ENCODE measurements around the gene CFD.
"Not testable (repeated sequence)": the region's sequence is repeated elsewhere in the genome, so short reads cannot be mapped to it uniquely, and the experiment has no call there.

CFD gene

DNA sequence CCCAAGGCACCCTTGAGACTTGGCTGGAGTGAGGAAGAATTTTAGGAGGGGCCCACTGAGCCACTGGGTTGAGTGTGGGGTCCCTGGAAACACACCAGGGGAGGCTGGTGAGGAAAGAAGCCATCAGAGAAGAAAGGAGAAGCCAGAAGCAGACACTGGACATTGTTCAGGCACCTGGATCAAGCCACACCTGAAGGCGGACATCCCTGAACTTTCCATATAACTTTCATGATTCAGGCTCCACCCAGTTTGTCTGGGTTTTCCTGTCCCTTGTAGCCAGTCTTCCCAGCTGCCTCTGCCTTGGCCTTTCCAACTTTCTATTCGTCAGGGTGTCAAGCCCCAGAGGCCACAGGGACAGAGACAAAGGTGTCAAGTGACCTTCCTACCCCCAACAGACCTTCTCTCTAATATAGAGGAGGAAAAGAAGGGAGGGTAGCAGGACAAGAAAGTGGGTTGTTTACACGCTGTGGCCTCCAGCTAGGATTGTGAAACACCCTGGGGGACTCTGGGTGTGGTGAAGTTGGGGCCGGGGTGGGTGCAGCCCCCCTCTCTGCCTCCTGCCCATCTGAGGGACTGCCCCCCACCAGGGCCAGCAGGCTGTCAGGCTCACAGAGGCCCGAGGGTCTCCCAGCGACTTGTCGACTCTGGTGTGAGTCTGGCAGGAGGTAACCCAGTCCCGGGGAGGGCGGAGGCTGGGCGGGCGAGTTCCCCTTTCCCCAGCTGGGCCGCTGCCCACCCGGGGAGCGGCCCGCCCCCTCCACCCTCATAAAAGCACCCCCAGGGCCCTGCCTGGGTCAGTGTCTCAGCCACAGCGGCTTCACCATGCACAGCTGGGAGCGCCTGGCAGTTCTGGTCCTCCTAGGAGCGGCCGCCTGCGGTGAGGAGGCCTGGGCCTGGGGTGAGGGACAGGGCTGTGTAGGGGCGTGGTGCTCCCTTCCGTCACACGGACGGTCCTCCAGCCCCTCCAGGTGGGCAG is at the start of gene CFD:
Gene CFD (plus strand): TSS at position 797 of the 976 bp plus-strand sequence. CDS start 26 bp downstream, at position 823.
- DNase-seq (ENCODE audit: low read depth): no peak

DNA sequence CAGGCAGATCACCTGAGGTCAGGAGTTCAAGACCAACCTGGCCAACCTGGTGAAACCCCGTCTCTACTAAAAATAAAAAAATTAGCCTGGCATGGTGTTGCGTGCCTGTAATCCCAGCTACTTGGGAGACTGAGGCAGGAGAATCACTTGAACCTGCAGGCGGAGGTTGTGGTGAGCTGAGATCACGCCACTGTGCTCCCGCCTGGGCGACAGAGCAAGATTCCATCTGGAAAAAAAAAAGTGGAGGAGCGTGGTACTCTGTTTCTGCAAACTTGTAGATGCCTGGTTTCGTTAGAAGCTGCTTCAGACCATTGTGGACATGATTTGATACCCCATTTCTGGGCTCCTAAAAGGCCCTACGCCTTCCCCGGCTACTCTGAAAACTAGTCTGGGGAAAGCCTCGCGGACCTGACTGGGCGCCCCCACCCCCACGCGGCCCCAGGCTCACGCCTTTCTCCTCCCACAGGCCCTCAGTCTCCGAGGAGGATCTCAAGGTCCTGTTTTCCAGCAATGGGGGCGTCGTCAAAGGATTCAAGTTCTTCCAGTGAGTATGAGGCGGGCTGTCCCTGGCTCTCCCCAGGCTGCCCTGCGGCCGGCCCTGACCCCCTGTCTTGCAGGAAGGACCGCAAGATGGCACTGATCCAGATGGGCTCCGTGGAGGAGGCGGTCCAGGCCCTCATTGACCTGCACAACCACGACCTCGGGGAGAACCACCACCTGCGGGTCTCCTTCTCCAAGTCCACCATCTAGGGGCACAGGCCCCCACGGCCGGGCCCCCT is 49.2 kb upstream of the CFD start:
- no peak for DNase-seq (ENCODE audit: low read depth)

DNA sequence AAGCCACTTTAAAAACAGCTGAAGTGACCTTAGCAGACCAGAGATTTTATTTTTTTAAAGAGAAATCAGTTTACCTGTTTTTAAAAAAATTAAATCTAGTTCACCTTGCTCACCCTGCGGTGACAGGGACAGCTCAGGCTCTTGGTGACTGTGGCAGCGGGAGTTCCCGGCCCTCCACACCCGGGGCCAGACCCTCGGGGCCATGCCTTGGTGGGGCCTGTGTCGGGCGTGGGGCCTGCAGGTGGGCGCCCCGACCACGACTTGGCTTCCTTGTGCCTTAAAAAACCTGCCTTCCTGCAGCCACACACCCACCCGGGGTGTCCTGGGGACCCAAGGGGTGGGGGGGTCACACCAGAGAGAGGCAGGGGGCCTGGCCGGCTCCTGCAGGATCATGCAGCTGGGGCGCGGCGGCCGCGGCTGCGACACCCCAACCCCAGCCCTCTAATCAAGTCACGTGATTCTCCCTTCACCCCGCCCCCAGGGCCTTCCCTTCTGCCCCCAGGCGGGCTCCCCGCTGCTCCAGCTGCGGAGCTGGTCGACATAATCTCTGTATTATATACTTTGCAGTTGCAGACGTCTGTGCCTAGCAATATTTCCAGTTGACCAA is 48.5 kb upstream of the CFD start:
- DNase-seq (ENCODE audit: low read depth): no peak

DNA sequence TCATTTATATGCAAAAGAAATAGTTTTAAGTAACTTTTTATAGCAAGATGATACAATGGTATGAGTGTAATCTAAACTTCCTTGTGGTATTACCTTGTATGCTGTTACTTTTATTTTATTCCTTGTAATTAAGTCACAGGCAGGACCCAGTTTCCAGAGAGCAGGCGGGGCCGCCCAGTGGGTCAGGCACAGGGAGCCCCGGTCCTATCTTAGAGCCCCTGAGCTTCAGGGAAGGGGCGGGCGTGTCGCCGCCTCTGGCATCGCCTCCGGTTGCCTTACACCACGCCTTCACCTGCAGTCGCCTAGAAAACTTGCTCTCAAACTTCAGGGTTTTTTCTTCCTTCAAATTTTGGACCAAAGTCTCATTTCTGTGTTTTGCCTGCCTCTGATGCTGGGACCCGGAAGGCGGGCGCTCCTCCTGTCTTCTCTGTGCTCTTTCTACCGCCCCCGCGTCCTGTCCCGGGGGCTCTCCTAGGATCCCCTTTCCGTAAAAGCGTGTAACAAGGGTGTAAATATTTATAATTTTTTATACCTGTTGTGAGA is 47.9 kb upstream of the CFD start:
- no peak for DNase-seq (ENCODE audit: low read depth)

DNA sequence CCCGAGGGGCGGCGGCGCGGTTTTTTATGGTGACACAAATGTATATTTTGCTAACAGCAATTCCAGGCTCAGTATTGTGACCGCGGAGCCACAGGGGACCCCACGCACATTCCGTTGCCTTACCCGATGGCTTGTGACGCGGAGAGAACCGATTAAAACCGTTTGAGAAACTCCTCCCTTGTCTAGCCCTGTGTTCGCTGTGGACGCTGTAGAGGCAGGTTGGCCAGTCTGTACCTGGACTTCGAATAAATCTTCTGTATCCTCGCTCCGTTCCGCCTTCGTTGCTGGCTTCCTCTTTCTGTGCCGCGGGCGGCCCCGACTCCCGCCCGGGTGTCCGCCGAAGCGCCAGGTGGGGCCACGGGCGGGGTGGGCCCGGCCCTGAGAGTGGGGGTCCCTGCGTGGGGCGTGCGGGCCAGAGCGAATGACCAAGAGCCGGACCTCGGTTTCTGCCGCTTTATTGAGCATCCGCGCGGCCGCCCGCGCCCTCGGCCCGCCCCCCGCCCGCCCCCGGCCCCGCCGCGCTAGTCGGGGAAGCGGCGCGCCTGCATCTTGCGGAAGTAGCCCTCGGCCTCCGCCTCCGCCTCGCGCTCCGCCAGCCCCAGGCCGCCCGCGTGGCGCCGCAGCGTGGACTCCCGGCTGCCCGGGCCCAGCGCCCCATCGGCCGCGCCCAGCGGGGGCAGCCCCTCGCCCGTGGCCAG is 47.3 kb upstream of the CFD start:
- no peak for DNase-seq (ENCODE audit: low read depth)

DNA sequence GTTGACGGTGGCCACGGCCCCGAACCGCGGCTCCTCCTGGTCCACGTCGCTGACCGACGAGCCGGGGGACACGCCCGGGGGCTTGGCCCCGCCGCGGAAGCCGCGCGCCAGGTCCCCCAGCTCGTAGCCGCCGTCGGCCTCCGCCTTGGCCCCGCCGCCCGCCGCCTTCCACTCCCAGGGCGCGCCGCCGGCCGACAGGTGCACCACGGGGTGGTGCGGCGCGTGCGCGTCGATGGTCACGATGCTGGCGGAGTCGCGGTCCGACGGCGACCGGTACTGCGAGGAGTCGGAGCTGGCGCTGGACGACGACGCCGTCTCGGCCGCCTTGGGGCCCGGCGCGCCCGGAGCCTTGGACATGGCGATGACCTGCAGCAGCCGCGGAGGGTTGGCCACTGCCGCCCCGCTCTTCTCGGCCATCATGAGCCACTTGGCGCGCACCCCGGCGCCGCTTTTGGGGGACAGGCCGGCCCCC is 46.7 kb upstream of the CFD start:
- DNase-seq (ENCODE audit: low read depth): no peak

DNA sequence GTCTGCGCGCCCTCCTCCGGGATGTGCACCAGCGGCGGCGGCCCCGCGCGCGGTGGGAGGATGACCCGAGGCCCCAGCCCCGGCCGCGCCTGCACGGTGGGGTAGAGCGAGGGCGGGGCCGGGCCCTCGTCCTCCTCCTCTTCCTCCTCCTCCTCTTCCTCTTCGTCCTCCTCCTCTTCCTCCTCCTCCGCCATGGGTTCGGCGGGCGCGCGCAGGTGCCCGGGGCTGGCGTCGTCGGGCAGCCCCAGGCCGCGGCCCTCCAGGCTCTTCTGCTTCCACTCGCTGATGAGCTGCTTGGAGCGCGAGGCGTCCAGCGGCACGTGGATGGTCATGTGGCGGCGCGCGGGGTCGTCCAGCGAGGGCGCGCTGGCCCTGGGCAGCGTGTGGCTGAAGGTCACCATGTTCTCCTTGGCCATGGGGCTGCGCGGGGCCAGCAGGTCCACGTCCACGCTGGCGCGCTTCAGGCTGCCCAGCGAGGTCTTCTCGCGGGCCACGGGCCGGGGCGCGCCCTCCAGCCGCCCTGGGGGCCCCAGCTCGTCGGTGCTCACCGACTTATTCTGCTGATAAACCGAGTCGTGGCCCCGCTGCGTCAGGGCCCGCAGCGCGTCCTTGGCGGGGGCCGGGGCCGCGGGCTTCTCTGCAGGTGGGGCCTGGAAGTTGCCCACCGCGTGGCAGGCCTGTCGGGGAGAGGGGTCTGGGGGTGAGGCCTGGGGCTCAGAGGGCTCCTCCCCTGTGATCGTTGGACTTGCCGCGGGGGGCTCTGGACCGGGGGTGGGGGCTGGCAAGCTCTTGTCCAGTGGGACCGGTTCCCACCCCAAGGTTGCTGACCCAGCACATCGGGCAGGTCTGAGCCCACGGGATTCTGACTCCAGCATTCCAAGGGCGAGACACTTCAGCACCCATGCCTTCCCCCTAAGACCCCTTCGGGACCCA is 46.0 kb upstream of the CFD start:
- no peak for DNase-seq (ENCODE audit: low read depth)

DNA sequence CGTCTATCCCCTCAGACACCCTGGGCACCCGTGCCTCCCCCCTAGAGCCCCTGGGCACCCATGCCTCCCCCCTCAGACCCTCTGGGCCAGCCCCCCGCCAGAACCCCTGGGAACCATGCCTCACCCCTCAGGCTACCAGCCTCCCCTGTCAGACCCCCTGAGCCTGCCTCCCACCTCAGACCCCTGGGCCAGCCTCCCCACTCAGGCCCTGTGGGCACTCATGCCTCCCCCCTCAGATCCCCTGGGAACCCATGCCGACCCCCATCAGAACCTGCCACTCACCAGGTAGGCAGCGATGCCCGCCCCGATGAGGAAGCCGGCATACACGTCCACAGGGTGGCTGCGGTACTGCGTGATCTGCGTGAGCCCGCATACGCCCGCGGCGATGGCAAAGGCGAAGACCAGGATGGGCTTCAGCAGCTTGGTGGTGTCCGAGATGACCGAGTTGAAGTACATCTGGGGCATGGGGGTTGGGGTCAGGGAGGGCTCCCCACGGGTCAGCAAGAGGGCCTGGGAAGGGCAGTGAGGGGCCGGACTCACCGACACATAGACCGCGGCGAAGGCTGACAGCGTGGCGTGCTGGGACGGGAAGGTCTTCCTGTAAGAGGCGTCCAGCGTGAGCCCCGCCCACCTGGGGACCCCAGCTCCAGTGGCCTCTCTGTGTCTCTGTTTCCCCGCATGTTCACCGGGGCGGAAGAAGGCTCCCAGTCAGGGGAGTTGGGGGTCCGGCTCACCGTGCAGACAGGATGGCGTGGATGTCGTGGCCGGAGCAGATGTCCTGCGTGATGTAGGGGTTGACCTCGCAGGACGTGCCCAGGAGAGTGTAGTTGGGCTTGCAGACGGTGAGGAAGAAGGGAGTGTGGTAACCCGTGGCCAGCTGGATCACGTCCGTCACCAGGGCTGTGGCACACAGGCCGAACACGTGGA is 45.0 kb upstream of the CFD start:
- DNase-seq (ENCODE audit: low read depth): no peak

DNA sequence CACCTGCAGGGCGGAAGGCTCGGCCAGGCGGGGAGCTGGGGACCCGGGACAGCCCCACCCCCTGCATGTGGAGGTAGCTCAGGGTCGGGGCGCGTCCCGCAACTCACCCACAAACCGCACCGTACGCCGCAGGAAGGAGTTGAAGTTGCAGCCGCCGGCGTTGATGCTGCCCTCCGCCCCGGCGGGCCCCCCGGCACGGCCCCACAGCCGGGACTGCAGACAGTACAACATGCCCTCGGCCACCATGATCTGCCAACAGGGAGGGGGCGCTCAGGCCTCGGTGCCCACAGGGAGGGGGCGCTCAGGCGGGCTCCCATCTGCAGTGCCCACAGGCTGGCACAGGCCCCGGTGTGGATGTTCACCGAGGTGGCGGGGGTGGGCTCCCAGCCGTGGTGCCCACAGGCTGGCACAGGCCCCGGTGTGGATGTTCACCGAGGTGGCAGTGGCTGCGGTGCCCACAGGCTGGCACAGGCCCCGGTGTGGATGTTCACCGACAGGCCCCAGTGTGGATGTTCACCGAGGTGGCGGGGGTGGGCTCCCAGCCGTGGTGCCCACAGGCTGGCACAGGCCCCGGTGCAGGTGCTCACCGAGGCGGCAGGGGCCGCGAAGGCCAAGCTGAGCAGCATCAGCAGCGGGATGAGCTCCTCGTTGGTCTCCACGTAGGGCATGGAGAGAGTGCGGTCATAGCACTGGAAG is 44.2 kb upstream of the CFD start:
- DNase-seq (ENCODE audit: low read depth): no peak

DNA sequence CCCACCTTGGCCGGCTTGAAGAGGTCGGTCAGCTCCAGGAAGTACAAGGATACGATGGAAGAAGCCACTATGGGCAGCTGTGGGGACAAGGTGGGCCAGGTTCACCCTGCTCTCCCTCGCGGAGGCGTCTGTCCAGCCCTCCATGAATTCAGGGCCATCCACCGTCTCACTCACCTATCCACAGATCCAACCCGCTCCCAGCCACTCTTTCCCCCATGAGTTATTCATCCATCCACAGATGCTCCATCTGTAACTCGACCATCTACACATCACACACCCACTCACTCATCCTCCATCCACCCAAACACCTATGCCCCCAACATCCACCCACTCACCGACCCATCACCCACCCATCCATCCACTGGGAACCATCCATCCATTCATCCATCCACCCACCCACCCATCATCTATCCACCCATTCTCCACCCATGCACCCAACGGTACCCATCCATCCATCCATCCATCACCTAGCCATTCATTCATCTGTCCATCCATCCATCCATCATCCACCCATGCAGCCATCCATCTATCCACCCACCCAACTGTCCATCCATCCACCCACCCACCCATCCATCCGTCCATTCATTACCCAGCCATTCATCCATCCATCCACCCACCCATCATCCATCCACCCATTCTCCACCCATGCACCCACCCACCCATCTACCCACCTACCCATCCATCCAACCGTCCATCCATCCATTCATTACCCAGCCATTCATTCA is 43.5 kb upstream of the CFD start:
- no peak for DNase-seq (ENCODE audit: low read depth)

DNA sequence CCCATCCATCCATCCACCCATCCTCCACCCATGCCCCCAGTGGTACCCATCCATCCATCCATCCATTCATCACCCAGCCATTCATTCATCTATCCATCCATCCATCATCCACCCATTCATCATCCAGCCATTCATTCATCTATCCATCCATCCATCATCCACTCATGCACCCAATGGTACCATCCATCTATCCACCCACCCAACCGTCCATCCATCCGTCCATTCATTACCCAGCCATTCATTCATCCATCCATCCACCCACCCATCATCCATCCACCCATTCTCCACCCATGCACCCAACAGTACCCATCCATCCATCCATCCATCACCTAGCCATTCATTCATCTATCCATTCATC is 43.0 kb upstream of the CFD start:
- no peak for DNase-seq (ENCODE audit: low read depth)

DNA sequence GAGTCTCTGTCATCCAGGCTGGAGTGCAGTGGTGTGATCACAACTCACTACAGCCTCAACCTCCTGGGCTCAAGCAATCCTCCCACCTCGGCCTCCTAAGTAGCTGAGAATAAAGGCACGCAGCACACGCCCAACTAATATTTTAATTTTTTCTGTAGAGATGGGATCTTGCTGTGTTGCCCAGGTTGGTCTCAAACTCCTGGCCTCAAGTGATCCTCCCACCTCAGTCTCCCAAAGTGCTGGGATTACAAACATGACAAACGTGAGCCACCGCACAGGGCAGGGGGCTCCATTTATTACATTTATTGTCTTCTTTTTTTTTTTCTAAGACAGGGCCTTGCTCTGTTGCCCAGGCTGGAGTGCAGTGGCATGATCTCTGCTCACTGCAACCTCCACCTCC is 39.3 kb upstream of the CFD start:
- not testable (repeated sequence) for DNase-seq (ENCODE audit: low read depth)

DNA sequence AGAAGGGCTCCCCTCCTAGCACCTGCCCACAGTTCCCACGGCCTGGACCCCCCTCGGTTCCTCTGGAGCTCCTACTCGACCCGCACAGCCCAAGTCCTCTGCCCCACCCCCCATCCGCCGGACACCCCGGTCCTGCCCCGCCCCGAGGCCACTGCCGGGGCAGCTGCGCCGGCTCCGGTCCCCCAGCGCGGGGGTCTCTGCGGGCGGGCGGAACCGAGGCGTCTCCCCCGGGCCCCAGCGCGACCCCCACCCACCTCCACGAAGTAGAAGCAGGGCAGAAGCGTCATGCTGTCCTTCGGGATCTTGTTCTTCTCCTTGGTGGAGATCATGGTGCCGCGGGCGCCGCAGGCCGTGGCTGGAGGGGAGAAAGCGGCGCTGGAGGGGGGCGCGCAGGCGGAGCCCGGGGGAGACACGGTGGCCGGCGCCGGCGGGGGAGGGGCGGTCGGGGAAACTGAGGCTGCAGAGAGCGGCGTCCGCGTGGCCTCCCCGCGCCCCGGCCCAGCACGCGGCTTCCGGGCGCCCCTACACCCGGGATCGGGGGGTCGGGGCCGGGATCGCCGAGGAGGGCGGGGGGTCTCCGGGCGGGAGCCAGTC is 38.1 kb upstream of the CFD start:
- DNase-seq (ENCODE audit: low read depth): no peak

DNA sequence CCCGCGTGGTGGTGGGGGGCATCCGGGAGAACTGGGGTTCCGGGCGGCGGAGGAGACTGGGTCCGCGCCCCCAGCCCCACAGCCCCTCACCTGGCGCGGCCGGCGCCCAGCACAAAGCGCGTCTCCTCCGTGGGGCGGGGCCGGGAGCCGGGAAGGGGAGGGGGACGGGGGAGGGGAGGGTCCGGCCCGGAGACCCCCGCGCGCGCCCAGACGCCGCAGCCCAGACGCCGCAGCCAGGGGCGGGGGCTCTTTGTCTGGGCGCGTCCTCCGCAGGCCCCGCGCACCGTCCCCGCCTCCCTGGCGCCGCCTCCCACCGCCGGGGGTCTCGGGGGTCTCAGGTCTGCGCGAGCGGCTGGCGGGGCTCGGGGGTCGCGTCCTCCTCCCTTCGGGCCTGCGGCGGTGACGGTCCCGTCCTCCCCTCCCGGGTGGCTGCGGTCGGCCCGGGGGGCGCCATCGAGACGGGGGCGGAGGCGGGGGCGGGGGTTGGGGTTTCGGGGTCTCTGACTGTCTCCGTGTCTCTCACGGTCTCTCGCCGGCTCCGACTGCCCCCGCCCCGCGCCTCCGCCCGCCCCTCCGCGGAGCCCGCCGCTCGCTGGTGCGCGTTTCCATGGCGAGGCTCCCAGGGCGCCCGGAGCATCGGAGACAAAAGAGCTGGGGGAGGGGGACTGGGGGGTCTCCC is 37.5 kb upstream of the CFD start, which contains the start of gene PLPPR3:
Gene PLPPR3 (minus strand): TSS at position 131 of the 679 bp plus-strand sequence. CDS start 396 bp downstream, outside the sequence.
- no peak for DNase-seq (ENCODE audit: low read depth)

DNA sequence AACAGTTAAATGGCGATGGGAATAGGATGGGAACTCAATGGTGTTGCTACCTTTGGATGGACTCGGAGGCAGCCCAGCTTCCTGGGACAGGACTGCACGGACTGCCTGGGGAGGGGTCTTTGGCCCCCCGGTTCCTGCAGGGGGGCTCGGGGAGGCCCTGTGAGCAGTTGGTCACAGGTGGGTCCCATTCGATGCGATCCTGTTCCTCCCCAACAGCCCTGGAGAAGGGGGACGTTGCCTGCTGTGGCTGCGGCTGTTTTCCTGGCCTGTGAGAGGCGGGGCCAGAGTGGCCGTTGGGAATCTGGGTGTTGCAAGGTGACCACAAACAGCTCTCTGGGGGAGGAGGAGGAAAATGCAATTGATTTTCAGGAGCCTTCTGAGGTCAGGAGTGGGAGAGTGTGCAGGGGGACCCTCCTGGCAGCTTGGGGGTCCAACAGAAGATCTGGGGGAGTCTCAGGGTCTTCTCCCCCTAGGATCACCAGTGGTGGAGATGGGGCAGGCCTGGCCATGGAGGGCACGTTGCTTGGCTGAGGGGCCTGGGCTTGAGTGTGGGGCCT is 35.8 kb upstream of the CFD start:
- DNase-seq (ENCODE audit: low read depth): no peak

DNA sequence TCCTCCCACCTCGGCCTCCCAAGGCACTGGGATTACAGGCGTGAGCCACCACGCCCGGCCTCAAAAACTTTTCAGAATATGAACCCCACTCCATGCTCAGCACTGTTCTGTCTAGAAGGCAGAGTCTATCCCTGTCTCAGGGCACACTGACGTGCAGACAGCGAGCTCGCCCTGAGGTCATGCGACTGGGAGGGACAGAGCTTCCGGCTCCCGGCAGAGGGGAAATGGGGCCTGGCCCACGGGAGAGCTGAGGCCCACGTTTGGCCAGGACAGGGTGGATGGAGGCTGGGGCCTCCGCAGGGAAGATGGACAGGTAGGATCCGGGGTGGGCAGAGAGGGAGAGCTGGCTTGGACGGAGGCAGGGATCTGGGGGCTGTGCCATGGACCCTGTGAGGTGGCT is 34.6 kb upstream of the CFD start:
- DNase-seq (ENCODE audit: low read depth): no peak
